ENCODE measurements around the gene ERCC6L2.

GRCh38 chr9:95876138-95876444 is 600 bp downstream of the ERCC6L2 start:
- TF ChIP-seq CTCF (IDR thresholded peaks at IDR 0.05; ENCODE audit: insufficient read depth, low read length, poor library complexity, severe bottlenecking) = no peak
- TF ChIP-seq EZH2phosphoT487 (conservative IDR thresholded peaks at IDR 0.05; ENCODE audit: low read length) = no peak

Measured in SU-DHL-6 (cell line).